ENCODE data around the gene ELF4. TPM values are rescaled to one million over a fixed set of nuclear protein-coding genes. Genes with fewer than 3 reads are reported as not detected.
A peak's percentile ranks its signal among the peaks of the same experiment; 100 is the strongest.

ELF4 gene
- total RNA-seq, 2 donors from 2014 or later: 21.6 to 25.4 TPM

DNA sequence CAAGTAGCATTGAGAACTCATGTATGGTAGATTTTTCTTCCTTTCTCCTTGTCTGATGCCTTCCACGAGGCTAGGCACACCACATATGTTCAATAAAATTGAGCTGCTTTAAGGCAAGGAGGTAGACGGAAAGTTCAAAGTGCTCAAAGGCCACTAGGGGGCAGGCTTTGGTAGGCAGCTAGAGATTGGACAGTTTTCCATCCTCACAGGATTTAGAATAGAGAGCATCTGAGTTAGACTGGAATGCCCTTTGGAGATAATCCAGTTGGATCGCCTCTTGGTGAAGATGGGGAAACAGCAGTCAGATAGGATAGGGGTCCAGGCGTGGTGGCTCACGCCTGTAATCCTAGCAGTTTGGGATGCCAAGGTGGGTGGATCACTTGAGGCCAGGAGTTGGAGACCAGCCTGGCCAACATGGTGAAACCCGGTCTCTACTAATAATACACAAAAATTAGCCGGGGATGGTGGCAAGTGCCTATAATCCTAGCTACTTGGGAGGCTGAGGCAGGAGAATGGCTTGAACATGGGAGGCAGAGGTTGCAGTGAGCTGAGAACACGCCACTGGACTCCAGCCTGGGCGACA, 30.4 kb downstream of the ELF4 start:
- Mint-ChIP-seq H3K9me3 (no peaks in the 10 kb centered on the region), H3K27ac (peak overlapping the region in 1 of 2 donors; percentile 74)
- no peak for ATAC-seq

GRCh38 chrX:130075777-130076176, 34.5 kb downstream of the ELF4 start:
- DNase-seq (ENCODE audit: low spot score in 2 of 2) (no peak), ATAC-seq (no peak)
- Mint-ChIP-seq H3K36me3 (peaks cover 0 to 6% of the 10 kb centered on the region in 2 donors), H3K27ac (no peak overlapping the region), H3K9me3 (no peaks in the 10 kb centered on the region)

More for the DNA sequence above, 30.4 kb downstream of the ELF4 start:
- peaks cover 0 to 6% of the 10 kb centered on the region in 2 donors for H3K36me3 Mint-ChIP-seq
- DNase-seq (ENCODE audit: low spot score in 2 of 2): peak in 1 of 2 donors; percentile 42

DNA sequence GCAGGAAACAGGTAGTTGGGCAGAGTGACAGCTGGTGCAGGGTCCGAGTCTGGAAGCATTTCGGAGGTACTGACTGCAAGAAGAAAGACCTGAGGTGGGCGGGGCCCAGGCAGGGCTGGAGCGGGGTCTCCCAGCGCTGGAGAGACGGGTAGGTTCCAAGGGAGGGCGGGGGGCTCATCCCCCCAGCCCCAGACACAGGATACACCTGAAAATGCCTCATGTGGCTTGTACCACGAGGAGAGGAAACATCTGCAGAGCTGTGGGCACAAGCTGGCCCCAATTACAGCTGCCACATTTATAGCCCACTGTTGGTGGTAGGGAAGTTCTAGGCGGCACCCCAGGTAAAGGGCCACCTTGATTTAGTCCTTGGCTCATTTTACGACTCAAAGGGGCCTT, 38.0 kb downstream of the ELF4 start:
- DNase-seq (ENCODE audit: low spot score in 2 of 2): no peak
- Mint-ChIP-seq H3K27ac (peak overlapping the region in 1 of 2 donors; percentile 44), H3K9me3 (no peaks in the 10 kb centered on the region), H3K36me3 (peaks cover under 1 to 2% of the 10 kb centered on the region in 2 donors)
- ATAC-seq: no peak

DNA sequence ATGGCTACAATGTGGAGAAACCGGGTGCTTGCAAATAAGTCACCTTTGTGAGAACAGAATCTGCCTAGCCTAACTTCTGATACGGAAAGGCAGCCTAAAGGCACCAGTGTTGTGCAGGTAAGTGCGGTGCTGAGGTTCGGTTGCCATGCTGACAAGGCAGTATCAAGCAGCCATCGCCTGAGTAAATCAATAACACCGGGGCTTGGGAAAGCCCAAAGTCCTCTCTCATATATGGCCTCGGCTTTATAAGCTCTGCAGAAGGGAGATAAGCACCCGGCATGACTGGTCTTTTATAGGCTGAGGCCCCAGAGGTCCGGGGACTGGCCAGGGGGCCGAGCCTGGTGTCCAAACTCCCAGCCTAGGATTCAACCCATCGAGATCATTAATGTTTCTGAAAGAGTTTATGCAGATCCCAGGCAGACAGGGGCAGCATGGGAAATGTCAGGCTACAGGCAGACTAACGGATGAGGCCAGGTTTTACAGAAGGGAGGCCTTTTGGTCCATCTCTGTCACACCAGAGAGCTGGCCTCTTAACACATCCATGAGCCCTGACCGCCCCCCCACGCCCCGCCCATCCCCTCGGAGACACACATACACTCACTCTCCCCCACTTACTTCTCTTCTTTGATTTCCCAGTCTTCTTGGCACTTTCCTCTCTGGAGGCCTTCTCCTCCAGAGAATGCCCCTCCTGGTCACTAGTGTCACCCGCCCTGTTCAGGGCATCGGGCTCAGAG, 38.5 kb downstream of the ELF4 start:
- no peak for ATAC-seq
- Mint-ChIP-seq H3K36me3 (peaks cover 4 to 6% of the 10 kb centered on the region in 2 donors), H3K9me3 (no peaks in the 10 kb centered on the region), H3K27ac (peak overlapping the region in 1 of 2 donors; percentile 44)
- DNase-seq (ENCODE audit: low spot score in 2 of 2): no peak

GRCh38 chrX:130066975-130067615, 43.2 kb downstream of the ELF4 start:
- no peak overlapping the region for H3K27ac Mint-ChIP-seq
- no peak for DNase-seq (ENCODE audit: low spot score in 2 of 2)
- H3K9me3 Mint-ChIP-seq: no peaks in the 10 kb centered on the region
- no peak for ATAC-seq
- peaks cover 4 to 6% of the 10 kb centered on the region in 2 donors for H3K36me3 Mint-ChIP-seq

DNA sequence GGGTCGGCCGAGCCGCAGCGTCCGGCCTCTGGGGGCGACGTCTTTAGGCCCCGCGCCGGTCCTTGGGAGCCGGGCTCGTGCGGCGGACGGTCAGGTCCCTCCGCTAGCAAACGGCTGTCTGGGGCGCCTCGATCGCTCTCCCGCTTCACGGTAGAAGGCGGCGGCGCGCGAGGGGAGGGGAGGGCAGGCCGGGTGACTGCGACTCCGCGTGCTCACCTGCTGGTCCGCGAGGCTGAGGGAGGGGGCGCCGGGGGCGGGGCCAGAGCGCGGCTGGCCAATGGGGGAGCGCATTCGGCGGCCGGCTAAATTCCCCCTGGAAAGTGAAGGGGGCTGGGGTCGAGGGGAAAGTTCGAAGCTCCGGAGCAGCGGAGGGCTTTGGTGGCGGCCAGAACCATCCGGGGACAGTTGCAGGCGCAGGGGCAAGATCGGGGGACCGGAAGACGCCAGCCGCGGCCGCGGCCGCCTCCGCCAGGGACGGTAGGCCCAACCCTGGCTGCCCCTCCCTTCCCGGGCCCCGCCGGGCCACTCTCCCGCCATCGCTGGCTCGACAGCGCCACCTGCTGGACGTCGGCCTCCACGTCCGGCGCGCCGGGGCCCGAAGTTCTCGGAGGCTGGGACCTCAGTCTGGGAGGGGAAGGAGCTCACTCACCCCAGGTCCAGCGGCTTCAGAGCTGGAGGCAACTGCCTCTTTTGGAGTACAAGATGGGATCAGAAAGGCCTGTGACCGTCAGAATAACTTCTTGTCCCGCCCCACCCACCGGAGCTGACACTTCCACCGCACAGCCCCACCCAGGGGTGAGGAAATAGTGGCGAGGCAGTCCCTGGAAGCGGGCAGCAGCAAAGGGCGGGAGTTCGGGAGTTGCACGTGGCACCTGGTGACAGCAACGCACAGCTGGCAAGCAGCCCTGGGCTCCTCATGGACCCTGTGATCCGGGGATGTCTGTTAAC, 49.9 kb downstream of the ELF4 start:
- H3K9me3 Mint-ChIP-seq: no peaks in the 10 kb centered on the region
- H3K36me3 Mint-ChIP-seq: no peaks in the 10 kb centered on the region
- H3K27ac Mint-ChIP-seq: peak overlapping the region; percentile 30 to 79
- DNase-seq (ENCODE audit: low spot score in 2 of 2) (peak; percentile 82 to 93), ATAC-seq (peak; percentile 88 to 92)

GRCh38 chrX:130058652-130059051, 51.6 kb downstream of the ELF4 start:
- Mint-ChIP-seq H3K9me3 (no peaks in the 10 kb centered on the region), H3K27ac (peak overlapping the region in 1 of 2 donors; percentile 90), H3K36me3 (no peaks in the 10 kb centered on the region)
- ATAC-seq: no peak
- DNase-seq (ENCODE audit: low spot score in 2 of 2): no peak

DNA sequence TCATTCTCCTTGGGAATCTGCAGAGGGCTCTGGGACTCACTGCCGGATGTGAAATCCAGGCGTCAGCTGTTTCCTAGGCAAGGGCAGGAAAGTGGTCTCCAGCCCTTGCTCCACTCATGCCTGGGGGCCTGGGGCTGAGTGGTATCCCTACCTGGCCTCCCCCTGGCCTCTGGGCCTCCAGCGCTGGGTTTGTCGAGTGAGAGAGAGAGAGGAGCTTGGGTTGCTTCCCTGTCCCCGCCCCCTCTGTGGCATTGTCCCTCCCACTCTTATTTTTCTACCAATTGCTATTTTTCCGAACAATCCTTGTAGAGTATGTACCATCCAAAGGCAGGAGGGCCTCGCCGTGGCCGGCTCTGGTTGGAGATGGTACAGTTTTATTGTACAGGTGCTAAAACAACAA, 53.1 kb downstream of the ELF4 start:
- DNase-seq (ENCODE audit: low spot score in 2 of 2): no peak
- Mint-ChIP-seq H3K9me3 (no peaks in the 10 kb centered on the region), H3K36me3 (no peaks in the 10 kb centered on the region), H3K27ac (no peak overlapping the region)
- ATAC-seq: no peak

DNA sequence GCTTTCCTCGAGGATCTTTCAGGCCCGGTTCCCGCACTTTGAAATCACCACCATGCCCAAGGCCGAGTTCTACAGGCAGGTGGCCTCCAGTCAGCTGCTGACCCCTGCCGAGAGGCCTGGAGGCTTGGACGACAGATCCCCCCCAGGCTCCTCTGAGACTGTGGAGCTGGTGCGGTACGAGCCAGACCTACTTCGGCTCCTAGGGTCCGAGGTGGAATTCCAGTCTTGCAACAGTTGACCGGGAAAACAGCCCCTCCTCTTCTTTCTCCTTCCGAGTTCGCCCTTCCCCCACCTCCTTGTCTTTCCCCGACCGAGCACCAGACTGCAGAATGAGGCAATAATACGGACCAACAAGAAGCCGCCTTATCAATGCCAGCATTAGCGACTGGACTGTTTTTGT, 54.4 kb downstream of the ELF4 start:
- no peak for DNase-seq (ENCODE audit: low spot score in 2 of 2)
- Mint-ChIP-seq H3K36me3 (no peaks in the 10 kb centered on the region), H3K27ac (no peak overlapping the region), H3K9me3 (no peaks in the 10 kb centered on the region)
- ATAC-seq: no peak

- H3K36me3 Mint-ChIP-seq: no peaks in the 10 kb centered on the region
- no peak for ATAC-seq
- no peak for DNase-seq (ENCODE audit: low spot score in 2 of 2)
- no peaks in the 10 kb centered on the region for H3K9me3 Mint-ChIP-seq
- peak overlapping the region in 1 of 2 donors; percentile 60 for H3K27ac Mint-ChIP-seq
Observed at GRCh38 chrX:130055103-130055502, 55.2 kb downstream of the ELF4 start.

DNA sequence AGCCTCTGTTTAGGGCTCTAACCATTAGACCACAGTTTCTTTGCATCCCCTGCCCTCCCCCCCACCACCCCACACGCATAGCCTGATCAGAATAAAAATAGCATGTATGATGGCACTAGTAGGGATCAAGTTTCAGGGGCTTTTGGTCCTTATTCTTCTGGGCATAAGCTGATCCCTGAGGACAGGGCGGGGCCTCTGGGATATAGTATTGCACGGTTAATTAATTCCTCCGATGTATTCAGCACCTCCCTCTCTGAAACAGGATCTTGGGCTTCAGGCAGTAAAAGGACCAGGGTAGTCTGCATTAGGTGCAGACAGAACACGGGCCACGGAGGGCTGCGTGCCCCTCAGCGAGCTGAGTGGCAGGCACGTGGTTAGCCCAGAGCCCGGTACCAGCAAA, 57.1 kb downstream of the ELF4 start:
- ATAC-seq (no peak), DNase-seq (ENCODE audit: low spot score in 2 of 2) (no peak)
- Mint-ChIP-seq H3K36me3 (no peaks in the 10 kb centered on the region), H3K27ac (no peak overlapping the region), H3K9me3 (no peaks in the 10 kb centered on the region)

DNA sequence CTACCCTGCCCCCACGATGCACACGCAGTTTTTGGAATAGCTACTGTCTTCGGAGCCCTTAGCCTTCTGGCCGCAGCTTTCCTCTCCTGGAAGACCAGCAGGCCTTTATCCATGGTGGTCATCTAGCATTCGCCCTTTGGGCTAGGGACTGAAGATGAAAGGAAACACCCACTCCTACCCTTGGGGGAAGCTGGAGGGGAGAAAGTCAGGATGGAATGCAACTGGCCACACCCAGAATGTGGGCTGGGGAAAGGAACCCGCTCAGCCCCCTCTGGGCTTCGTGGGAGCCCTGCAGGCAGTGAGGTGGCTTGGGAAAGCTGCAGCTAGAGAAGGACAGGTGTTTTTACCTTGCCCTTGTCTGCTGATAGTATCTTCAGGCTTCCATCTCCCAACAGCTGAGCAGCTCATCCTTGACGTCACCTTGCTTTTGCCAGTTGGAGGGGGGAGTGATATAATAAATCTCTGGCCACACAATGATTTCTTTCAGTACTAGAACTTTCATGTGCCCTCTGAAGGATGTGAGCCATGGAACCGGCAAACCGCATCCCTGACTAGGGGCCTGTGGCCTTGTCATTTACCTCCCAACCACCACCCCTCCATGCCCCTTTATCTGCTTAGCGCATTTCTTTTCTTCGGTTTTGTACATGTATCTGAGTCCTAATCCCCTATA, 59.0 kb downstream of the ELF4 start:
- no peaks in the 10 kb centered on the region for H3K36me3 Mint-ChIP-seq
- H3K9me3 Mint-ChIP-seq: no peaks in the 10 kb centered on the region
- no peak for ATAC-seq
- no peak overlapping the region for H3K27ac Mint-ChIP-seq
- no peak for DNase-seq (ENCODE audit: low spot score in 2 of 2)

DNA sequence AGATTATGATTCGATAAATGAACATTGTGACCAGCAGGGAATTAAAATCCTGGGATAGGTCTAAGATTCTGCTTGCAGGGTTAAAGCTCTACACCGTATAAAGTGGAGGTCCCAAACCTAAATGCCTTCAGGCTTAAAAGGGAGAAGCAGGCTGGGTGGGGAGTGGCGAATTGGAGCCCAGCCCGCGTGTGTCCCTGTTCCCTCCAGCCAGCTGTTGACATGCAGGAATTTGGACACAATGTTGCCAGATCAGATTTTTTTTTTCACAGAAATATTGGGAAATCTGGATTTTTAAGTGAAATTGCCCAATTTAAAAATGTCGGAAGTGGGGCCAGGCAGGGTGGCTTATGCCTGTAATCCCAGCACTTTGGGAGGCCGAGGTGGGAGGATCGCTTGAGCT, 60.5 kb downstream of the ELF4 start:
- Mint-ChIP-seq H3K36me3 (no peaks in the 10 kb centered on the region), H3K9me3 (no peaks in the 10 kb centered on the region), H3K27ac (no peak overlapping the region)
- DNase-seq (ENCODE audit: low spot score in 2 of 2): no peak
- ATAC-seq: no peak

GRCh38 chrX:130048686-130049222, 61.5 kb downstream of the ELF4 start:
- Mint-ChIP-seq H3K9me3 (no peaks in the 10 kb centered on the region), H3K36me3 (no peaks in the 10 kb centered on the region), H3K27ac (no peak overlapping the region)
- no peak for DNase-seq (ENCODE audit: low spot score in 2 of 2)
- ATAC-seq: no peak

GRCh38 chrX:130047416-130047815, 62.9 kb downstream of the ELF4 start:
- Mint-ChIP-seq H3K27ac (no peak overlapping the region), H3K36me3 (no peaks in the 10 kb centered on the region), H3K9me3 (no peaks in the 10 kb centered on the region)
- DNase-seq (ENCODE audit: low spot score in 2 of 2) (no peak), ATAC-seq (no peak)

DNA sequence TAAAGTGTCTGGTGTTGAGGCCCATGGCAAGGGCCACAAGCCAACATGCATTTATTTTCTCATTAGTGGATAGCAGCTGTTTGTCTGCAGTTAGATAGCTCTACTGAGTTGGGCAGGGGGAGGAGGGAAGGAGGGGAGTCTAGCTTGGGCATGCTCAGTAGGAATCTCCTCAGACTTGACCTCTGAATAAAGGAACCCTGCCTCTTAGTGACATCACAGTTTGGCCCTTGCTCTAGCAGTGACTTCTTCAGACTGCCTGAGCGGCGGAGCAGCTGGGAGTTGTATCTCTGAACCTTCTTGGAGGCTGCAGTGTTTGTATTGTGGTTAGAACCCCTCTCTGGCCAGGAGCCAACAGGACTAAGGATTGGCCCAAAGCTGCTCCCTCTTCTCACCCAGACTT, 70.5 kb downstream of the ELF4 start:
- Mint-ChIP-seq H3K36me3 (no peaks in the 10 kb centered on the region), H3K9me3 (no peaks in the 10 kb centered on the region), H3K27ac (no peak overlapping the region)
- ATAC-seq (no peak), DNase-seq (ENCODE audit: low spot score in 2 of 2) (no peak)
